ENCODE measurements around the gene SMARCD2. TPM values are rescaled to one million over a fixed set of nuclear protein-coding genes. Genes with fewer than 3 reads are reported as not detected.

Gene SMARCD2
- polyA plus RNA-seq, 3 donors, result 60.3 to 91.2 (median 62.3) TPM

DNA sequence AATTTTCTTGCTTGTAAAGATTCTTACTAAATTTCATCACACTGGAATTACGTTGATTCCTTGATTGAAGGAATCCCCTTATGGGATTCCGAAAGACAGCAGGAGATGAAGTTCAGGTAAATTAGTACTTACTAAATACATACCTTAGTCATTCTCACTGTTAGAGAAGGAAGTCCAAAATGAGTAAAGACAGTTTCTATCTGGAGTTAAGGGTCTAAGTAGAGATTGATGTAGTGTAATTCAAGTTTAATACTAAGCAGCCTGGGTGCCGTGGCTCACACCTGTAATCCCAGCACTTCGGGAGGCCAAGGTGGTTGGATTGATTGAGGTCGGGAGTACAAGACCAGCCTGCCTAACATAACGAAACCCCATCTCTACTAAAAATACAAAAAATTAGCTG lies 59.0 kb downstream of the SMARCD2 start:
- 82 to 88% (median 87%) methylated on average over 6 of the region's 6 CpGs for WGBS, 3 donors
- H3K27ac ChIP-seq (ENCODE audit: low read depth, low read length), result no peak overlapping the region

Other genes with a start within 250 kb of the SMARCD2 start
- 10 to 100 TPM; 11.5 to 18.9 (median 17.8) TPM for gene TACO1, start 241.8 kb downstream of the SMARCD2 start, polyA plus RNA-seq
- gene MAP3K3, start 220.3 kb downstream of the SMARCD2 start, polyA plus RNA-seq, result 10 to 100 TPM in 2 of 3 donors, 1 to 10 TPM in 1; 9.7 to 34.4 (median 22.7) TPM
- 10 to 100 TPM; 10.4 to 18.8 (median 14.2) TPM for gene LIMD2, start 142.6 kb downstream of the SMARCD2 start, polyA plus RNA-seq
- gene STRADA, start 100.9 kb downstream of the SMARCD2 start, polyA plus RNA-seq, result 10 to 100 TPM; 10.7 to 17.5 (median 16.6) TPM
- gene CCDC47, start 69.1 kb downstream of the SMARCD2 start, polyA plus RNA-seq, result 10 to 100 TPM; 24.0 to 67.4 (median 35.6) TPM
- 10 to 100 TPM; 63.1 to 93.2 (median 71.4) TPM for gene DDX42, start 68.5 kb downstream of the SMARCD2 start, polyA plus RNA-seq
- 100 to 1,000 TPM in 2 of 3 donors, 10 to 100 TPM in 1; 78.4 to 204 (median 141) TPM for gene PSMC5, start 15.3 kb downstream of the SMARCD2 start, polyA plus RNA-seq
- gene FTSJ3, start 15.0 kb downstream of the SMARCD2 start, polyA plus RNA-seq, result 10 to 100 TPM; 14.5 to 21.9 (median 21.3) TPM
- gene CSH2, start 31.0 kb upstream of the SMARCD2 start, polyA plus RNA-seq, result not detected
- gene GH2, start 39.3 kb upstream of the SMARCD2 start, polyA plus RNA-seq, result not detected
- gene CSH1, start 53.9 kb upstream of the SMARCD2 start, polyA plus RNA-seq, result not detected
- not detected for gene CSHL1, start 68.6 kb upstream of the SMARCD2 start, polyA plus RNA-seq
- not detected for gene GH1, start 76.2 kb upstream of the SMARCD2 start, polyA plus RNA-seq
- gene CD79B, start 89.6 kb upstream of the SMARCD2 start, polyA plus RNA-seq, result 1 to 10 TPM; 2.7 to 6.3 (median 5.2) TPM
- gene SCN4A, start 130.2 kb upstream of the SMARCD2 start, polyA plus RNA-seq, result 10 to 100 TPM in 2 of 3 donors, 1 to 10 TPM in 1; 1.8 to 25.6 (median 11.1) TPM
- gene PRR29, start 155.7 kb upstream of the SMARCD2 start, polyA plus RNA-seq, result 1 to 10 TPM in 1 of 3 donors, under 1 TPM in 2; 0.09 to 1.1 (median 0.45) TPM
- gene ICAM2, start 177.9 kb upstream of the SMARCD2 start, polyA plus RNA-seq, result 10 to 100 TPM; 13.0 to 87.0 (median 63.9) TPM

All from adipose tissue (tissue), 3 donors.